GM18499 (cell line): ENCODE data around the gene AKT1S1.

Experiments used
- ATAC-seq: cut with Tn5 transposase; IDR thresholded peaks from one replicate; pipeline ENCODE4 v1.9.1; 2021; ENCODE audit warnings: moderate number of reproducible peaks; ENCODE audit not compliant: insufficient read depth, unreplicated experiment

AKT1S1 gene

DNA sequence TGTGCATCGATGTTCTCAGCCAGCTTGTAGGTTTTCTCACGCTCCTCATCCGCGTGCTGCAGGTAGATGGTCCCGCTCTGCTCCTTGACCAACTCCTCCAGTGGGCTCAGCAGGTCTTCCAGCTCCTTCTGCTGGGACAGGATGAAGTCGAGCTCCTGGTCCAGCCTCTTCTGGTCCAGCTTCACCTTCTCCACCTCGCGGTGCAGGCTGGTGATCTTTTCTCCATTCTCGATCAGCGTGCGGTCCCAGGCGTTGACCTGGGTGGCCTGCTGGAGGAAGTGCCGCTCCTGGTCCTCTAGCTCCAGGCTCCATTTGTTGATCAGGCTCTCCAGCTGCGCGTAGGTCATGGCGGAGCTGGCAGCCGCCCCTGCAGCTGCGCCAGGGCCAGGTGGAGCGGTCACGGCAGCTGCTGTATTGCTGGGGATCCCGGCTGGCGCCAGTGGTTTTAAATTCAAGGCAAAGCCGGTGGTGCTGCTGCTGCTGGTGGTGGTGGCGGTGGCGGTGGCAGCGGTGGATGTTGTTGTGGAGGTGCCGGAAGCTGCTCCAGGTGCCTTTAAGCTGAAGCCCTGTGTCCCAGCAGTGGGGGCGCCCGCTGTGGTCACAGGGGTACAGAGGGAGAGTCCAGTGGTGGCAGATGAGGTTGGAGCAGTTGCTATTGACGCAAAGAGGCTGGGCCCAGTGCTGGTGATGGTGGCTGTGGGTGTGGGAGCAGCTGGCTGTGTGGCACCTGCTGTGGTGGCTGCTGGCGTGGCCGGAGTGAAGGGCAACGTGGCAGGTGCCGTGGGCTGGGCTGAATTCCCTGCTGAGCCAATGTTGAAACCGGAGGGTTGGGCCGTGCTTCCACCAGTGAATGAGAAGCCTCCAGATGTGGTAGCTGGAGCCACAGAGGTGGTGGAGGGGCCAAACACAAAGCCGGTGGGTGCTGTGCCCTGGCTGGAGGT lies 31.6 kb upstream of the AKT1S1 start:
- no peak for ATAC-seq

- no peak for ATAC-seq
These were observed 30.7 kb upstream of the AKT1S1 start for GRCh38 chr19:49907745-49908446.

- no peak for ATAC-seq
These were observed 29.9 kb upstream of the AKT1S1 start for GRCh38 chr19:49906879-49907564.

DNA sequence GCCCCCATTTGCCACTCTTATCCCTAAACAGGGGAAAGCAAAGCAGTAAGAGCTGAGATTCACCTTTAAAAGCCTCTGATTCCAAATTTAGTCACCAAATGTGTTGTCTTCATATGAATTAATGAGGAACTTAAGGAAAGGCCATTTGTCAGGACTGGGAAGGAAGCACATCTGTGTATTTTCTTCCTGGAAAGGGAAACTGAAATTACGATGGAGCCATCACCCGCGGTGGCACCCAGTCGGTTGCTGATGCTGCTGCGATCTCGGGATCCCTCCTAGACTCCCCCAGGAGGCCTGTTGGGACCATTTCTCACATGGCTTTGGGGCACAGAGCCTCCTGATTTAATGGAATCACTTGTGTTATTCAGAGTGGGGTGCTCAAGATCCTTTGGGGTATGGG lies 27.0 kb upstream of the AKT1S1 start:
- no peak for ATAC-seq

DNA sequence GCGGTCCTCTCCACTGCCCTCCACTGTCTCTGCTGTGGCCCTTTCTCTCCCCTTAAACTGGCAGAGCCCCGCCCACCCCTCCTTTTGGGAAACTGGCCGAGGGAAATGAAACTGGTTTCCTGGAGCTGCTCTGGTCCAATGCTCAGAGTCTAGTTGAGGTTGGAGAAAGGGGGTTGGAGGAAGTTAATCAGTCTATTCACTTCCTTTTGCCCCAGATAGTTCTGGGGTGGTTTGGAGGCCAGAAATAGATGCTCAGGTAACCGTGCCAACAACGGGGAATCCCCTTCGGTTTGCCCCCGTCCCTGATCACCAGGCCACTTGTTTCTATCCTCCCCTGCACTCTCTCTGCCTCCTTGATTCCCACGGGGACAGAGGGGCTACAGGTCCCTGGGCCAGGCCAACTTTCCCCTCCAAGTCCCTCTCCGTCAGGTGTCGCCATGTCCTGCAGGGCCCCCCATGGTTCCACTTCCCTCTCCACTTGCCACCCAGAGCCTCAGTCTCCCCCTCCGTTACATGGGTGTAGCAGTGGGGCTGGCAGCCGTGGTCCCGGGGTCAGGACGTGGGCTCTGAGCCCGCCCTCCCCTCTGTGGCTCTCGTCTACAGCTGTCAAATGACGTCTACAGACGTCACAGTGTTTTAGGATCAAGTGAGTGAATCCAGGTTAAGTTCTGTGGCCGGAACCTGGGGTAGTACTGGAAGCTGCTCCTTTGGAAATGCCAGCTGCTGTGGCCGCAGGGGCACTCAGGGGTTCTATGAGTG lies 19.9 kb upstream of the AKT1S1 start, which contains the start of gene IL4I1:
IL4I1 (minus strand) TSS at position 25 of the 759 bp plus-strand sequence. CDS start 727 bp downstream, outside the sequence.
- ATAC-seq, result no peak

GRCh38 chr19:49895566-49896297 lies 18.6 kb upstream of the AKT1S1 start:
- ATAC-seq, result no peak

DNA sequence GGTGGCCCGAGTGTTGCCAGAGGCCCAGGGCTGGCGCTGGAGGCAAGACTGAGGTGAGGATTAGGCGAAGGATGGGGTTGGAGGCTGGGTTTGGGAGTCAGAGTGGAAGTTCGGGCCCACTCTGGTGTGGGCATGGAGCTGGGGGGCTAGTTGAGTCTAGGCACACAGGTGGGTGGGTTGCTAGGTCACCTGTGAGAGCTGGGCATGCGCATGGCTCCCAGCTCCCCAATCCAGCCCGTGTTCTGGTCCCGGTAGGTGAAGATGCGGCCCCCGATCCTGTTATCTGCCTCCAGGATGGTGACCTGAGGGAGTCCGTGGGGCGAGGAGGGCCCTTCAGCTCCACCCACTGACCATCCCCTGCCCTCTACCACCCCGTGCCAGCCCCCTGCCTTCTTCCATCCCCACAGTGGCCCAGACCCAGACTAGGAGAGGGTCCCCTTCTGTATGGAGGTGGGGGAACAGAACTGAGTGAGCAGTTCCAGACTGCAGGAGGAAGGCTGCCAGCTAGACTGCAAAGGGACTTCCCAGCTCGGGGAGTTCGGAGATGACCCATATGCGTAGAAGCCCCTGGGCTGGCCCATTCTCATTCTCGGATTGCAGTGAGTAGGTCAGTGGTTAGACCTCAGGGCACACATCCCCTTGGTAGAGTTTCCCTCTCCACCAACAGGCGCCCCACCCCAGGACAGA lies 17.9 kb upstream of the AKT1S1 start:
- no peak for ATAC-seq

DNA sequence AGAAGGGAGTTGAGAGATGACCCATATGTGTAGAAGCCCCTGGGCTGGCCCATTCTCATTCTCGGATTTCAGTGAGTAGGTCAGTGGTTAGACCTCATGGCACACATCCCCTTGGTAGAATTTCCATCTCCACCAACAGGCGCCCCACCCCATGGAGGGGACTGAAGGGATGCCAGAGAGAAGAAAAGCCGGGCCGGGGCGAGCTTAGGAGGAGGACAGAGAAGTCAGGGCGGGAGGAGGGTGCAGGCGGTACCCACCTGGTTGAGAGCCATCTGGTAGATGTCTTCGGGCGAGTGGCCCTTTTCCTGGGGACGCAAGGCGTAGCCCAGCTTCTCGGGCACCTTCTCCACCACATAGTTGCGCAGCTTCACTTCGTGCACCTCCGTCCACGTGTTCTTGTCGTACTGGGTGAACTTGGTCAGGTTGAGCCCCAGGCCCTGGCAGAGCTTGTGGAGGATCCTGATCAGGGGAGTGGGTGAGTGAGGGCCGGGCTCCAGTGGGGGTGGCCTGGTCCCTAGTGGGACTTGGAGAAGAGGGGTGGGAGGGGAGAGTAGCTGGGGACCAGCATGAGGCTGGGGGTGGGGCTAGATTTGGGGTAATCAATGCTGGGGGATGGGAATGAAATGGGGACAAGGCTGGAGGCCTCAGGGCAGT lies 17.0 kb upstream of the AKT1S1 start:
- no peak for ATAC-seq

DNA sequence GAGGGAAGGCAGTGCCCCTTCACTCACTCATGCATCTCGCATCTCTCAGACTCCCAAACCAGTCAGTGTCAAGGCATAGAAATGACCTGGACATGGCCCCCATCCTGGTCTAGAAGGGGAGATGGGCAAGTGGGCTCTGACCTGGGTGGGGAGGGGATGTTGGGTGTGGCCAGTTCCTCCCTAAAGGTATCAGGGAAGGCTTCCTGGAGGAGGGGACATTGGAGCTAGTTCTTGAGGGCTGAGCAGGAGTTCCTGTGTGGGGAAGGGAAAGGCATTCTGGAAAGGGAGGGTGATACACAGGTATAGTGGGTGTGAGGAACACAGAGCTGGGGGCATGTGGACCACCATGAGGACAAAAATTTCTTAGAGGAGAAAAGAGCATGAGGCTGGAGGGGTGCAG lies 15.6 kb upstream of the AKT1S1 start:
- no peak for ATAC-seq

DNA sequence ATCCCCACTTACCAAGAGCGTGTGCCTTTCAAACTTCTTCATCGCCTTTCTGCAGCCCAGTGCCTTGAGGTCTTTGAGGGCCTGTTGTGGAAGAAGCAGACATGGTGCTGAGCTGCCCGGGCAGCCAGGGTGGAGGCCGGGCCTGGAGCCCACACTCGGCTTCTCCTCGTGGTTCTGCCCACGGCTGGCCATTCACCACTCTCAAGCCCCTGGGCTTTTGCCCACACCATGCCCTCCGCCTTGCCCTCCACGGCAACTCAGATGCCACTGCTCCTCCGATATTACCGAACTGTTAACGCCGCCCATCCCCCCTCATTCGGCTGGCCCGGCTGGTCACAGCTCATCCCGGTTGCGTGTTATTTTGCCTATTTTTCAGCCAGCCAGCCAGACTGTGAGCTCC lies 14.2 kb upstream of the AKT1S1 start:
- no peak for ATAC-seq

DNA sequence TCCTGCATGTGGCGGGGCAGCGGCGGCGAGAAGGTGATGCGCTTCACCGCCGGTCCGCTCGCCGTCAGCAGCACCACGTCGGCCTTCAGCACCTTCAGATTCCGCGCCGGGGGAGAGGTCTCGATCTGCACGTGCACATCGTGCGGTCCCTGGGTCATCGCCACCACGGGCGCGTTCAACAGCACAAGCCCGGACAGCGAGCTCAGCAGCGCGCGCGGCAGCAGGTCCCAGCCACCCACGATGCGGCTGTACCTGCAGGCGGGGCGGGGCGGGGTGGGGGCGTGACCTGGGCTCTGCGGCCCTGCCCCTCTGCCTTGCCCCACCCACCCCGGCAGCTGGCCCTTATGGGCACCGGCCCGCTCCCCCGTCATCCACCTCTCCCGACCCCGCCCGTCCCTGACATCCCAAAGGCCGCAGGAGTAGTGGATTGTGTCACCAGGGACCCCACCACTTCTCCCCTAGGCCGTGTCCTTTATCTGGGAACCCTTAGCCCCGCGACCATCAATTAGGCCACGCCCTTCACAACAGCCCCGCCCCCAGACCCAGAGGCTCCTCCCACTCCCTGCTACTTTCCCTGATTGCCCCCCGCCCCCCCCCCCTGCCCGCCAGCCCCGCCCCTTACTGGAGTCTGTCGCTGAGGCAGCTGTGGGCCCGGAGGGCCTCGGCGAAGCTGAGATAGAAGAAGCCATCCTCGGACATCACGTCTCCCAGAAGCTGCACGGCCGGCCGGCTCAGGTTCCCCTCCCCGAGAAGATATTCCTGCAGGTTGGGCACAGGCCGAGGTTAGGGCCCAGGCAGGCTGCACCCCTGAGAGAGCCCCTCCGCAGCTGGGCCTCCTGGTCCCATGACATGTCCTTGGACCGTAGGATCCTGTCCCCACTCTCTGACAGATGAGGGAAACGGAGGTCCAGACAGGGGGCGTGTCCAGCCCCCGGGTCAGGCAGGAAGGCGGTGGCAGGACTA lies 13.5 kb upstream of the AKT1S1 start:
- ATAC-seq, result no peak

DNA sequence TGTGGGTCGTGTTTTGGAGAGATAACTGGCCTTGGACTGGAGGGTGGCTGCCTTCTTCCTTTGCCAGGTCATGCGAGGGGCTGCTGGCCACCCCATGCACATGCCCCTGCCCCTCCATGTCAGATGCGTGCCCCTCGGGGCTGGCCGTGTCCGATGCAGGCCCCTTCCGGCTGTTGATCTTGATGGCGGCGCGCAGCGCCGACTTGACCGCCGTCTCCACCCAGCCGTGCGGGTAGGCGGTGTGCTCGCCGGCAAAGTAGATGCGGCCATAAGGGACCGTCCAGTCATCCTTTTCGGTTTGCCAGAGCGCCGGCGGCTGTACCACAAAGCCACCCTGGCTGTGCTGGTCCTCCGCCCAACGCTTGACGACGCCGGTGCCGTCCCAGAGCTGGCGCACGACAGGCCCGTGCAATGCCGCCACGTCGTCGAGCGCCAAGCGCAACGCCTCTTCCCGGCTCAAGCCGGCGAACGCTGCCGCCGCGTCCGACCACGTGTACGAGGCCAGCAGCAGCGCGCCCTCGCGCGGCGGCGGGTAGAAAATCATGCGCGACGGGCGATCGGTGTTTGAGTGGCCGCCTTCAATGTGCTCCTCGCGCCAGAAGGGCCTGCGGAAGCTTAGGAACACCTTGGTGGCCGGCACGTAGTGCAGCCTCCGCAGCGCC lies 12.7 kb upstream of the AKT1S1 start:
- no peak for ATAC-seq

DNA sequence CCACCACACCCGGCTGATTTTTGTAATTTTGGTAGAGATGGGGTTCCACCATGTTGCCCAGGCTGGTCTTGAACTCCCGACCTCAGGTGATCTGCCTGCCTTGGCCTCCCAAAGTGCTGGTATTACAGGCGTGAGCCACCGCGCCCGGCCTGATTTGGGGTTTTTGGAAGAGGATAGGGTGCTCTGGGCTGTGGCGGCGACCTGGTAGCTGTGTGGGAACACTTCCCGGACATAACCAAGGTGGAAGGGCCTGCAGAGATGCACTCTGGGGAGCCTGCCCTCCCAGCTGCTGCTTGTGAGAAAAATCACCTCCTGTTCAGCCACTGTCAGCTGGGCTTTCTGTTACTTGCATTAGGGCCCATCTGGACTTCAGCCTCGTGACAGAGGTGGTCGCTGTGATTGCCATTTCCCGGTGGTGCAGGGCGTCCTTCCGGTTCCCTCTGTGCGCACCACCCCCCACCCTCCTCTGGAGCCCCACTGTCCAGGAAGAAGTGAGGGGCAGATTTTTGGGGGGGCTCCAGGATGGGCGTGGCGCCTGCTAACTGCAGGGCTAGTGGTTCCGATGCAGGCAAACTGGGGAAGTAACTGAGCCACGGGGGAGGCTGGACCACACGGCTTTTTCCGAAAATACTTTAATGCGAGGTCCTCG lies 12.0 kb upstream of the AKT1S1 start:
- ATAC-seq, result no peak

- no peak for ATAC-seq
These were observed 11.3 kb upstream of the AKT1S1 start for GRCh38 chr19:49888510-49888824.

- ATAC-seq, result no peak
These were observed 10.7 kb upstream of the AKT1S1 start for GRCh38 chr19:49887665-49888509.
